Astrocyte (in vitro differentiated cells and primary cell): Measurements from ENCODE around the gene LPO.

ENCODE experiments used
- EZH2 ChIP-seq: IDR thresholded peaks from 2 replicates; pipeline ENCODE4 v1.6.1; 2012; ENCODE audit warnings: mild to moderate bottlenecking, low read length, inconsistent platforms; ENCODE audit not compliant: insufficient read depth
- TF ChIP-seq, protein P1 (sequence below): IDR thresholded peaks from 2 replicates; pipeline ENCODE4 v1.5.1; 2011; ENCODE audit warnings: low read depth, mild to moderate bottlenecking, inconsistent platforms, low read length, moderate library complexity; ENCODE audit not compliant: insufficient read depth

DNA sequence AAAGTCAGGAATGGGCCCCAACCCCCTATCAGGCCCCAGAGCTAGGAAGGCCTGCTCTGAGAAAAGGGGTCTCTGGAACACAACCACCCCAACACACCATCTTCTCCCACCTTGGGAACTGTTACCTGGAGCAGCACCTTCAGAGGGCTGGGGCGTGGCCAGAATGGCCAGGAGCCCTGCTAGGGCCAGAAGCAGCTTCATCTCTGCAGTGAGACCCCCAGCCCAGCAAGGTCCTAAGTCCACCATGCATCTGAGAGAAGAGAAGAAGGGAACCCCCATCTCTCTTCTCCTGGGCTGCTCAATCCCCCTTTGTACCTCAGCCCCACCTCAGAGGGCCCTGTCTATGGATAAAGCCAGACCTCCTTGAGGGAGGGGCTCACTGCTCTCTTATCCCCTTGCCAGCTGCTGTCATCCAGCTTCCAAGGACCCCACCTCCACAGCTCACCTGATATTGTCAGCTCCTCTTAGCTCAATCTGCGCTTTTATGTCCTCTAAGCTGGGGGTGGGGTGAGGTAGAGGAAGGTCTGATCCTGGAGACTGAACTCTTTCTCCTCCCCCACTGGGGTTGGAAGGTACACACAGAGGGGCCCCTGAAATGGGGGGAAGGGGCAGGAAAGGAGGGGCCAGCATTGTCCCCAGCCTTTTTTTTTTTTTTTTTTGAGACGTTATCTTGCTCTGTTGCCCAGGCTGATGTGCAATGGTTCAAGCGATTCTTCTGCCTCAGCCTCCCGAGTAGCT, 42.3 kb downstream of the LPO start, which contains the start of gene MPO:
- TF ChIP-seq, protein P1, sequence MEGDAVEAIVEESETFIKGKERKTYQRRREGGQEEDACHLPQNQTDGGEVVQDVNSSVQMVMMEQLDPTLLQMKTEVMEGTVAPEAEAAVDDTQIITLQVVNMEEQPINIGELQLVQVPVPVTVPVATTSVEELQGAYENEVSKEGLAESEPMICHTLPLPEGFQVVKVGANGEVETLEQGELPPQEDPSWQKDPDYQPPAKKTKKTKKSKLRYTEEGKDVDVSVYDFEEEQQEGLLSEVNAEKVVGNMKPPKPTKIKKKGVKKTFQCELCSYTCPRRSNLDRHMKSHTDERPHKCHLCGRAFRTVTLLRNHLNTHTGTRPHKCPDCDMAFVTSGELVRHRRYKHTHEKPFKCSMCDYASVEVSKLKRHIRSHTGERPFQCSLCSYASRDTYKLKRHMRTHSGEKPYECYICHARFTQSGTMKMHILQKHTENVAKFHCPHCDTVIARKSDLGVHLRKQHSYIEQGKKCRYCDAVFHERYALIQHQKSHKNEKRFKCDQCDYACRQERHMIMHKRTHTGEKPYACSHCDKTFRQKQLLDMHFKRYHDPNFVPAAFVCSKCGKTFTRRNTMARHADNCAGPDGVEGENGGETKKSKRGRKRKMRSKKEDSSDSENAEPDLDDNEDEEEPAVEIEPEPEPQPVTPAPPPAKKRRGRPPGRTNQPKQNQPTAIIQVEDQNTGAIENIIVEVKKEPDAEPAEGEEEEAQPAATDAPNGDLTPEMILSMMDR = no peak
- no peak for TF ChIP-seq EZH2
